ENCODE results near the gene MIS12.

The MIS12 gene

GRCh38 chr17:5536866-5537650 is 50.7 kb downstream of the MIS12 start:
- no peak for DNase-seq

- no peak for DNase-seq
Measured at GRCh38 chr17:5539286-5539685, 52.9 kb downstream of the MIS12 start.

DNA sequence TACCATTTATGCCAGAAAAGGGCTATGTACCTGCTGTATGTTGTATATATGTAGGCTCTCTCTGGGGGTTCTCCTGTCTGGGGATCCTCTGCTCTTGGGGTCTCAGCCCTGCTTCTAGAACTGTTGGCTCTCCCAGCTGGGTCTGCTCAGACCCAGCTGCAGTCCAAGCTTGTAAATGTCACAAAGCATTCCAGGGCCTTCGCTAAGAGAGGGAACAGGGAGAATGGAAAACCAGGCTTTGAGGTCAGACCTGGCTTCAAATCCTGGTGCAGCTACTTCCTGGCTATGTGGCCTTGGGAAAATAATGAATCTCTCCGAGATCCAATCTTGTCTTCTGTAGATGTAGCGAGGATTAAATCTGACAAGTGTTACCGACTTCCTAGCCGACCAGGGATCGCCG is 54.0 kb downstream of the MIS12 start:
- no peak for DNase-seq
